ENCODE data around the gene TRAPPC11. TPM values are rescaled to one million over a fixed set of nuclear protein-coding genes. Genes with fewer than 3 reads are reported as not detected.

TRAPPC11 gene
- total RNA-seq, 1 donor from 2014 or later: 38.2 TPM

GRCh38 chr4:183670251-183670650 lies 11.2 kb downstream of the TRAPPC11 start:
- TF ChIP-seq, protein P1, sequence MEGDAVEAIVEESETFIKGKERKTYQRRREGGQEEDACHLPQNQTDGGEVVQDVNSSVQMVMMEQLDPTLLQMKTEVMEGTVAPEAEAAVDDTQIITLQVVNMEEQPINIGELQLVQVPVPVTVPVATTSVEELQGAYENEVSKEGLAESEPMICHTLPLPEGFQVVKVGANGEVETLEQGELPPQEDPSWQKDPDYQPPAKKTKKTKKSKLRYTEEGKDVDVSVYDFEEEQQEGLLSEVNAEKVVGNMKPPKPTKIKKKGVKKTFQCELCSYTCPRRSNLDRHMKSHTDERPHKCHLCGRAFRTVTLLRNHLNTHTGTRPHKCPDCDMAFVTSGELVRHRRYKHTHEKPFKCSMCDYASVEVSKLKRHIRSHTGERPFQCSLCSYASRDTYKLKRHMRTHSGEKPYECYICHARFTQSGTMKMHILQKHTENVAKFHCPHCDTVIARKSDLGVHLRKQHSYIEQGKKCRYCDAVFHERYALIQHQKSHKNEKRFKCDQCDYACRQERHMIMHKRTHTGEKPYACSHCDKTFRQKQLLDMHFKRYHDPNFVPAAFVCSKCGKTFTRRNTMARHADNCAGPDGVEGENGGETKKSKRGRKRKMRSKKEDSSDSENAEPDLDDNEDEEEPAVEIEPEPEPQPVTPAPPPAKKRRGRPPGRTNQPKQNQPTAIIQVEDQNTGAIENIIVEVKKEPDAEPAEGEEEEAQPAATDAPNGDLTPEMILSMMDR (conservative IDR thresholded peaks at IDR 0.05): no peak
- Mint-ChIP-seq H3K4me3 (no peak overlapping the region), H3K9me3 (no peaks in the 10 kb centered on the region), H3K36me3 (ENCODE audit: low read depth) (peaks cover 8% of the 10 kb centered on the region), H3K27me3 (ENCODE audit: low read depth) (no peaks in the 10 kb centered on the region), H3K27ac (ENCODE audit: unreplicated experiment) (no peak overlapping the region), H3K4me1 (no peaks in the 10 kb centered on the region)
- no peak for DNase-seq (ENCODE audit: low read depth, low spot score)

DNA sequence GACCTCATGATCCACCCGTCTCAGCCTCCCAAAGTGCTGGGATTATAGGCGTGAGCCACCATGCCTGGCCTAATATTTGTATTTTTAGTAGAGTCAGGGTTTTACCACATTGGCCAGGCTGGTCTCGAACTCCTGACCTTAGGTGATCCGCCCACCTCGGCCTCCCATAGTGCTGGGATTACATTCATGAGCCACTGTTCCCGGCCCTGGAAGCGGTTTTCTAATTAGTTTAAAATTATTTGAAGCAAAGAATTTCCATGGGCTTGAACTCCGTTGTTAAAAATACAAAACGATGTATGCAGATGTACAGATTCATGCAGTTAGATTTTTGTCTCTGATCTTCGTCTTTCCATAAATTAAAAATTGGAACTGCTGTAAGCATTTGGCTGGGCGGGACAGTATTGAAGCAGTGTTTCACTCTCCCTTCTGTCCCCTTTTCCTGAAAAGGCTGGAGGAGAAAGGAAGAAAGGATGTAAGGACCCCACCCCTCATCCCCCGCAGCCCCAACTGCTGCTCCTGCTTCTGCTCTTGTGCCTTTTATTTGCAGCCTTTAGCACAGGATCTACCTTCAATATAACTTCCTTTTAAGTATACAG lies 12.0 kb downstream of the TRAPPC11 start:
- Mint-ChIP-seq H3K4me3 (no peak overlapping the region), H3K36me3 (ENCODE audit: low read depth) (peaks cover 5% of the 10 kb centered on the region), H3K9me3 (no peaks in the 10 kb centered on the region), H3K27me3 (ENCODE audit: low read depth) (no peaks in the 10 kb centered on the region), H3K27ac (ENCODE audit: unreplicated experiment) (no peak overlapping the region), H3K4me1 (no peaks in the 10 kb centered on the region)
- TF ChIP-seq, protein P1 (conservative IDR thresholded peaks at IDR 0.05): no peak
- DNase-seq (ENCODE audit: low read depth, low spot score): no peak

GRCh38 chr4:183674153-183674552 lies 15.1 kb downstream of the TRAPPC11 start:
- Mint-ChIP-seq H3K36me3 (ENCODE audit: low read depth) (peaks cover 9% of the 10 kb centered on the region), H3K27ac (ENCODE audit: unreplicated experiment) (no peak overlapping the region), H3K9me3 (no peaks in the 10 kb centered on the region), H3K4me1 (no peaks in the 10 kb centered on the region), H3K4me3 (no peak overlapping the region), H3K27me3 (ENCODE audit: low read depth) (no peaks in the 10 kb centered on the region)
- TF ChIP-seq, protein P1 (conservative IDR thresholded peaks at IDR 0.05): no peak
- no peak for DNase-seq (ENCODE audit: low read depth, low spot score)

GRCh38 chr4:183675625-183676024 lies 16.5 kb downstream of the TRAPPC11 start:
- Mint-ChIP-seq H3K9me3 (no peaks in the 10 kb centered on the region), H3K27ac (ENCODE audit: unreplicated experiment) (no peak overlapping the region), H3K27me3 (ENCODE audit: low read depth) (no peaks in the 10 kb centered on the region), H3K4me1 (no peaks in the 10 kb centered on the region), H3K4me3 (no peak overlapping the region), H3K36me3 (ENCODE audit: low read depth) (peaks cover 6% of the 10 kb centered on the region)
- TF ChIP-seq, protein P1 (conservative IDR thresholded peaks at IDR 0.05): no peak
- DNase-seq (ENCODE audit: low read depth, low spot score): no peak

GRCh38 chr4:183681119-183681518 lies 22.0 kb downstream of the TRAPPC11 start:
- Mint-ChIP-seq H3K4me3 (no peak overlapping the region), H3K27ac (ENCODE audit: unreplicated experiment) (no peak overlapping the region), H3K9me3 (no peaks in the 10 kb centered on the region), H3K36me3 (ENCODE audit: low read depth) (peaks cover 6% of the 10 kb centered on the region), H3K27me3 (ENCODE audit: low read depth) (no peaks in the 10 kb centered on the region), H3K4me1 (no peaks in the 10 kb centered on the region)
- DNase-seq (ENCODE audit: low read depth, low spot score): no peak
- TF ChIP-seq, protein P1 (conservative IDR thresholded peaks at IDR 0.05): no peak
